ENCODE measurements around the gene BTNL9. TPM values are rescaled to one million over a fixed set of nuclear protein-coding genes. Genes with fewer than 3 reads are reported as not detected.

Gene BTNL9
- total and polyA plus RNA-seq, 9 of the 15 experiments (the other 6 are each of a cell fraction or from before 2014, with no cell fraction given): 3.7 to 86.7 (median 29.4) TPM

GRCh38 chr5:181064987-181065386, 24.9 kb downstream of the BTNL9 start:
- H3K79me2 ChIP-seq (ENCODE audit: control insufficient read depth, insufficient read depth, low read length): no peaks in the 10 kb centered on the region
- H3K9ac ChIP-seq (ENCODE audit: insufficient read depth in 1 of 2, low read depth in 2 of 2, low read length in 2 of 2): no peak overlapping the region
- no peaks in the 10 kb centered on the region for H3K9me3 ChIP-seq (replicated peaks; ENCODE audit: control insufficient read depth, insufficient read depth, low read depth, low read length)
- no TSS peak for BruUV-seq (replicated peaks)
- 72% methylated on average over 7 of the region's 7 CpGs for WGBS (ENCODE audit: insufficient coverage, low coverage, missing lambda C conversion rate)
- ATAC-seq: no peak
- no peak for TF ChIP-seq BCLAF1 (IDR thresholded peaks at IDR 0.05; ENCODE audit: borderline replicate concordance in 1 of 2, control insufficient read depth in 1 of 2, low read depth in 2 of 2, low read length in 1 of 2)
- TF ChIP-seq ZBTB12 (CRISPR knock-in tag; IDR thresholded peaks at IDR 0.05): no peak
- no peaks in the 10 kb centered on the region for H3K9me1 ChIP-seq (ENCODE audit: control insufficient read depth, insufficient read depth, low read length)
- intact Hi-C loops (cut with micrococcal nuclease) (no loop called here), in situ Hi-C loops (cut with MboI) (no loop called here)
- no peaks in the 10 kb centered on the region for H4K20me1 ChIP-seq (replicated peaks; ENCODE audit: control insufficient read depth, insufficient read depth, low read length)
- H3K36me3 ChIP-seq (ENCODE audit: control insufficient read depth, insufficient read depth, low read length): peaks cover 10% of the 10 kb centered on the region; the same call in 1 of the 3 replicates
- FAIRE-seq: no peak
- peaks cover 0 to 3% of the 10 kb centered on the region in 2 experiments; a peak in 2 of 5 replicates for H3K4me1 ChIP-seq (replicated peaks in 1 of 2; ENCODE audit: control insufficient read depth in 2 of 2, insufficient read depth in 2 of 2, low read length in 2 of 2)
- H3K4me3 ChIP-seq: no peak overlapping the region
- DNase-seq (ENCODE audit: extremely low read depth in 1 of 4, low spot score in 3 of 4): no peak
- H2AFZ ChIP-seq (ENCODE audit: low read depth, low read length): no peak overlapping the region
- no peak overlapping the region for H3K27ac ChIP-seq (ENCODE audit: extremely low read depth, low read depth, low read length)
- ChIA-PET CTCF (ENCODE audit: low intra/inter-chr PET ratio) (no interaction called here), POLR2A (interaction anchor here (0.6 to 0.8 kb wide), 2 partner anchors 21 to 127 kb away, joined by 3 read pairs; no protein-coding TSS in a partner anchor)
- H3K4me2 ChIP-seq (ENCODE audit: insufficient read depth, low read length): no peak overlapping the region
- no peaks in the 10 kb centered on the region for H3K27me3 ChIP-seq (ENCODE audit: control insufficient read depth in 2 of 2, insufficient read depth in 2 of 2, low read length in 2 of 2)
